Measurements from ENCODE around the gene EBPL. TPM values are rescaled to one million over a fixed set of nuclear protein-coding genes. Genes with fewer than 3 reads are reported as not detected.

EBPL gene
- total RNA-seq, 1 donor from 2014 or later: 40.4 TPM

- DNase-seq: no peak
These were observed 20.5 kb downstream of the EBPL start for GRCh38 chr13:49670828-49671227.

GRCh38 chr13:49669735-49670309 lies 21.5 kb downstream of the EBPL start:
- DNase-seq: peak; percentile 24

GRCh38 chr13:49667773-49668172 lies 23.5 kb downstream of the EBPL start:
- DNase-seq: no peak

GRCh38 chr13:49664606-49665005 lies 26.7 kb downstream of the EBPL start:
- DNase-seq: no peak

- no peak for DNase-seq
These were observed 34.0 kb downstream of the EBPL start for GRCh38 chr13:49657241-49657641.

GRCh38 chr13:49655906-49656305 lies 35.4 kb downstream of the EBPL start:
- DNase-seq: no peak

GRCh38 chr13:49654011-49654410 lies 37.3 kb downstream of the EBPL start:
- DNase-seq: no peak

- no peak for DNase-seq
These were observed 37.8 kb downstream of the EBPL start for GRCh38 chr13:49653478-49653877.

GRCh38 chr13:49652355-49653305 lies 38.7 kb downstream of the EBPL start:
- no peak for DNase-seq

- DNase-seq: no peak
These were observed 39.5 kb downstream of the EBPL start for GRCh38 chr13:49651570-49652354.

GRCh38 chr13:49649963-49650312 lies 41.3 kb downstream of the EBPL start:
- DNase-seq: no peak

GRCh38 chr13:49649244-49649962 lies 41.9 kb downstream of the EBPL start:
- DNase-seq: no peak

- no peak for DNase-seq
These were observed 44.6 kb downstream of the EBPL start for GRCh38 chr13:49646688-49647087.

- DNase-seq: no peak
These were observed 45.8 kb downstream of the EBPL start for GRCh38 chr13:49645451-49645850.

- no peak for DNase-seq
These were observed 48.1 kb downstream of the EBPL start for GRCh38 chr13:49643035-49643646.

GRCh38 chr13:49641801-49642291 lies 49.4 kb downstream of the EBPL start:
- DNase-seq: no peak

- DNase-seq: no peak
These were observed 52.6 kb downstream of the EBPL start for GRCh38 chr13:49638744-49639072.

- no peak for DNase-seq
These were observed 53.1 kb downstream of the EBPL start for GRCh38 chr13:49638030-49638743.

- DNase-seq: no peak
These were observed 54.6 kb downstream of the EBPL start for GRCh38 chr13:49636705-49637104.

GRCh38 chr13:49635599-49636433 lies 55.5 kb downstream of the EBPL start:
- no peak for DNase-seq
